Gastroesophageal sphincter (tissue), 4 donors: Measurements from ENCODE around the gene SEPTIN10. TPM values are rescaled to one million over a fixed set of nuclear protein-coding genes. Genes with fewer than 3 reads are reported as not detected.

Experiments used
- ATAC-seq: fragments of 150-250 bp; one replicate; pipeline ENCODE4 v1.9.1; 2016; ENCODE audit warnings: mild to moderate bottlenecking, moderate library complexity
- H3K27ac ChIP-seq, 4 donors: fragments of 200-600 bp; sonication (generic) in 3 of 4; 1 replicate in 3 of 4; 2 replicates in 1 of 4; pipeline ENCODE4 v1.5.1; 2016 to 2019
- H3K27me3 ChIP-seq: fragments of 200-600 bp; sonication (generic); one replicate; pipeline ENCODE4 v1.5.1; 2019
- H3K36me3 ChIP-seq, 2 donors: fragments of 200-600 bp; sonication (generic); one replicate each; pipeline ENCODE4 v1.5.1; 2019; ENCODE audit warnings: control low read depth in 1 of 2
- H3K4me1 ChIP-seq, 3 donors: fragments of 200-600 bp; sonication (generic); 1 replicate in 2 of 3; 2 replicates in 1 of 3; pipeline ENCODE4 v1.5.1; 2016 to 2019; ENCODE audit warnings: control low read depth in 2 of 3
- H3K4me3 ChIP-seq, 2 donors: fragments of 200-600 bp; sonication (generic); one replicate each; pipeline ENCODE4 v1.5.1; 2019; ENCODE audit warnings: mild to moderate bottlenecking in 1 of 2, moderate library complexity in 1 of 2
- H3K9me3 ChIP-seq, 3 donors: fragments of 200-600 bp; sonication (generic); one replicate each; pipeline ENCODE4 v1.5.1; 2017 to 2019; ENCODE audit warnings: control low read depth in 2 of 3
- CTCF ChIP-seq, 4 experiments: fragments of 200-600 bp in 2 of 4; fragments of 450-650 bp in 2 of 4; sonication (generic) in 1 of 4; IDR thresholded peaks; one replicate each; pipeline ENCODE4 v1.5.1; 2017 to 2019; ENCODE audit warnings: antibody characterized with exemption in 4 of 4, mild to moderate bottlenecking in 2 of 4, moderate library complexity in 2 of 4
- EP300 ChIP-seq: sonication (generic); formaldehyde crosslinking; IDR thresholded peaks from one replicate; pipeline ENCODE4 v1.6.1; 2017; ENCODE audit warnings: antibody characterized with exemption, mild to moderate bottlenecking
- POLR2A ChIP-seq, 2 donors: fragments of 450-650 bp; IDR thresholded peaks; one replicate each; pipeline ENCODE4 v1.6.1; 2017; ENCODE audit warnings: antibody characterized with exemption in 2 of 2, mild to moderate bottlenecking in 2 of 2, moderate library complexity in 1 of 2
- POLR2AphosphoS5 ChIP-seq: sonication (generic); formaldehyde crosslinking; IDR thresholded peaks from one replicate; pipeline ENCODE4 v1.6.1; 2017; ENCODE audit warnings: antibody characterized with exemption
- WGBS, 2 donors: methylation state at CpG; one replicate each; pipeline ENCODE4 v1.1.5; 2018; ENCODE audit warnings: low coverage in 1 of 2; 5-methylcytosine and 5-hydroxymethylcytosine counted together
- total RNA-seq, 4 donors: library from RNA; depleted of rRNA; stranded (reverse); fragments of >200 nt; gene quantifications; one replicate each; pipeline ENCODE4 v1.1.0, GENCODE V29; 2016

Gene SEPTIN10
- total RNA-seq, 4 donors from 2014 or later, result 109 to 157 (median 137) TPM

- H3K27ac ChIP-seq, result no peak overlapping the region
- no peak for TF ChIP-seq POLR2A (IDR thresholded peaks at IDR 0.05)
- TF ChIP-seq POLR2AphosphoS5, result no peak
- no peak for TF ChIP-seq CTCF (IDR thresholded peaks at IDR 0.05)
- no peak for TF ChIP-seq EP300
- no peak for ATAC-seq
- H3K4me1 ChIP-seq, result peaks cover 0 to 62% (median 4%) of the 10 kb centered on the region in 3 donors
- H3K36me3 ChIP-seq, result no peaks in the 10 kb centered on the region
- no peaks in the 10 kb centered on the region for H3K9me3 ChIP-seq
- H3K27me3 ChIP-seq, result no peaks in the 10 kb centered on the region
- WGBS, 2 donors, result 59 to 78% methylated on average over 5 to 6 of the region's 6 CpGs
- H3K4me3 ChIP-seq, result no peak overlapping the region
Observed at GRCh38 chr2:109601783-109602182, 12.0 kb downstream of the SEPTIN10 start.

- H3K4me1 ChIP-seq, result peaks cover 0 to 78% (median 0%) of the 10 kb centered on the region in 3 donors
- H3K27ac ChIP-seq, result no peak overlapping the region
- 83 to 89% methylated on average over 3 of the region's 3 CpGs for WGBS, 2 donors
- no peak for ATAC-seq
- no peak overlapping the region for H3K4me3 ChIP-seq
- no peak for TF ChIP-seq CTCF (IDR thresholded peaks at IDR 0.05)
- peaks cover 0 to 6% of the 10 kb centered on the region in 2 donors for H3K36me3 ChIP-seq
- H3K9me3 ChIP-seq, result no peaks in the 10 kb centered on the region
- H3K27me3 ChIP-seq, result no peaks in the 10 kb centered on the region
Observed at GRCh38 chr2:109597283-109597682, 16.5 kb downstream of the SEPTIN10 start.

- peaks cover 0 to 64% (median 3%) of the 10 kb centered on the region in 3 donors for H3K4me1 ChIP-seq
- 66 to 90% methylated on average over 2 to 4 of the region's 4 CpGs for WGBS, 2 donors
Observed at GRCh38 chr2:109595644-109596043, 18.1 kb downstream of the SEPTIN10 start.

GRCh38 chr2:109594246-109594885 lies 19.4 kb downstream of the SEPTIN10 start:
- Histone ChIP-seq H3K36me3 (peaks cover 0 to 23% of the 10 kb centered on the region in 2 donors), H3K27me3 (no peaks in the 10 kb centered on the region), H3K9me3 (no peaks in the 10 kb centered on the region), H3K4me3 (no peak overlapping the region), H3K27ac (no peak overlapping the region), H3K4me1 (peaks cover 0 to 52% (median 3%) of the 10 kb centered on the region in 3 donors)
- TF ChIP-seq POLR2A (IDR thresholded peaks at IDR 0.05) (no peak), POLR2AphosphoS5 (no peak), EP300 (no peak), CTCF (IDR thresholded peaks at IDR 0.05) (no peak)
- WGBS, 2 donors, result 74 to 87% methylated on average over 14 to 16 of the region's 16 CpGs
- ATAC-seq, result no peak

More at GRCh38 chr2:109595644-109596043, 18.1 kb downstream of the SEPTIN10 start:
- no peak overlapping the region for H3K4me3 ChIP-seq
- H3K9me3 ChIP-seq, result no peaks in the 10 kb centered on the region
- H3K36me3 ChIP-seq, result peaks cover 0 to 21% of the 10 kb centered on the region in 2 donors
- no peak for ATAC-seq
- TF ChIP-seq EP300, result no peak
- no peaks in the 10 kb centered on the region for H3K27me3 ChIP-seq
- H3K27ac ChIP-seq, result no peak overlapping the region

- no peak overlapping the region for H3K27ac ChIP-seq
- H3K36me3 ChIP-seq, result peaks cover 0 to 28% of the 10 kb centered on the region in 2 donors
- H3K9me3 ChIP-seq, result no peaks in the 10 kb centered on the region
- TF ChIP-seq EP300, result no peak
- TF ChIP-seq CTCF (IDR thresholded peaks at IDR 0.05), result no peak
- TF ChIP-seq POLR2AphosphoS5, result no peak
- no peak for TF ChIP-seq POLR2A (IDR thresholded peaks at IDR 0.05)
- no peak for ATAC-seq
- no peaks in the 10 kb centered on the region for H3K27me3 ChIP-seq
- WGBS, 2 donors, result 82 to 84% methylated on average over 3 of the region's 3 CpGs
- H3K4me1 ChIP-seq, result peaks cover 0 to 45% (median 3%) of the 10 kb centered on the region in 3 donors
- no peak overlapping the region for H3K4me3 ChIP-seq
Observed at GRCh38 chr2:109592905-109593304, 20.9 kb downstream of the SEPTIN10 start.
